HEK293 (cell line): ENCODE measurements around the gene EID3.

Source experiments
- CTCF ChIA-PET: fragments of 350-600 bp; formaldehyde crosslinking; extraction: SDS; loops from one replicate; lab custom pipeline; 2021; ENCODE audit warnings: antibody characterized with exemption; lab: Yijun Ruan, JAX
- POLR2A ChIA-PET: fragments of 300-600 bp; formaldehyde crosslinking; extraction: SDS; loops from one replicate; lab custom pipeline; 2020; ENCODE audit warnings: antibody characterized with exemption, inconsistent platforms; lab: Yijun Ruan, JAX
- H3K27ac ChIP-seq: fragments of 200-500 bp; sonication (Bioruptor generic); 2 replicates; pipeline ENCODE4 v1.5.1; 2014; ENCODE audit warnings: low read depth, low read length, control low read depth, inconsistent platforms; ENCODE audit errors: extremely low read depth
- H3K36me3 ChIP-seq, 2 experiments: fragments of 200-500 bp in 1 of 2; sonication (Bioruptor generic) in 1 of 2; 1 replicate in 1 of 2; 2 replicates in 1 of 2; pipeline ENCODE4 v1.5.1; 2014 to 2017; ENCODE audit warnings: inconsistent platforms in 2 of 2, low read length in 2 of 2; ENCODE audit not compliant: control insufficient read depth in 2 of 2, insufficient read depth in 1 of 2
- H3K4me1 ChIP-seq: fragments of 200-500 bp; sonication (Bioruptor generic); 2 replicates; pipeline ENCODE4 v1.5.1; 2014; ENCODE audit warnings: mild to moderate bottlenecking, low read length, inconsistent platforms; ENCODE audit not compliant: control insufficient read depth, insufficient read depth
- H3K4me3 ChIP-seq: 2 replicates; pipeline ENCODE4 v1.5.1; 2011; ENCODE audit warnings: low read depth, mild to moderate bottlenecking, control low read depth, low read length, moderate library complexity
- H3K9me3 ChIP-seq: fragments of 200-500 bp; sonication (Bioruptor generic); 2 replicates; pipeline ENCODE4 v1.5.1; 2014; ENCODE audit warnings: low read depth, low read length, inconsistent platforms; ENCODE audit not compliant: control insufficient read depth, insufficient read depth
- KLF7 ChIP-seq: fragments of 450-650 bp; formaldehyde crosslinking; IDR thresholded peaks from 2 replicates; pipeline ENCODE4 v1.5.1; 2016; ENCODE audit warnings: missing biosample characterization, missing genetic modification characterization, borderline replicate concordance
- ZBTB1 ChIP-seq: fragments of 450-650 bp; formaldehyde crosslinking; IDR thresholded peaks from 2 replicates; pipeline ENCODE4 v1.5.1; 2016; ENCODE audit warnings: missing biosample characterization, missing genetic modification characterization
- ZFP41 ChIP-seq: fragments of 450-650 bp; formaldehyde crosslinking; IDR thresholded peaks from 2 replicates; pipeline ENCODE4 v1.5.1; 2016; ENCODE audit warnings: missing biosample characterization, missing genetic modification characterization, borderline replicate concordance
- ZNF184 ChIP-seq: fragments of 450-650 bp; IDR thresholded peaks from 2 replicates; pipeline ENCODE4 v1.5.1; 2018; ENCODE audit warnings: missing biosample characterization, mild to moderate bottlenecking, missing genetic modification characterization
- ZNF19 ChIP-seq: fragments of 450-650 bp; formaldehyde crosslinking; IDR thresholded peaks from 2 replicates; pipeline ENCODE4; 2016; ENCODE audit warnings: missing biosample characterization, missing genetic modification characterization, low read depth
- ZNF24 ChIP-seq: fragments of 450-650 bp; formaldehyde crosslinking; IDR thresholded peaks from 2 replicates; pipeline ENCODE4 v1.5.1; 2016; ENCODE audit warnings: missing biosample characterization, missing genetic modification characterization
- ZNF274 ChIP-seq, 2 experiments: fragments of 200-500 bp in 1 of 2; fragments of 450-650 bp in 1 of 2; sonication (Bioruptor generic) in 1 of 2; formaldehyde crosslinking in 1 of 2; IDR thresholded peaks; 2 replicates each; pipeline versions ENCODE4 v1.5.1 to v1.6.1; 2014 to 2016; ENCODE audit warnings: borderline replicate concordance in 1 of 2, inconsistent platforms in 1 of 2, low read length in 1 of 2, missing biosample characterization in 1 of 2, missing genetic modification characterization in 1 of 2
- ZNF394 ChIP-seq: fragments of 450-650 bp; formaldehyde crosslinking; IDR thresholded peaks from 2 replicates; pipeline ENCODE4 v1.5.1; 2016; ENCODE audit warnings: missing biosample characterization, missing genetic modification characterization, mild to moderate bottlenecking, moderate library complexity, borderline replicate concordance
- ZNF404 ChIP-seq: fragments of 450-650 bp; formaldehyde crosslinking; IDR thresholded peaks from 2 replicates; pipeline ENCODE4 v1.5.1; 2017; ENCODE audit warnings: missing biosample characterization, missing genetic modification characterization
- ZNF514 ChIP-seq: fragments of 450-650 bp; formaldehyde crosslinking; IDR thresholded peaks from 2 replicates; pipeline ENCODE4 v1.5.1; 2016; ENCODE audit warnings: missing biosample characterization, missing genetic modification characterization
- ZNF560 ChIP-seq: fragments of 450-650 bp; formaldehyde crosslinking; IDR thresholded peaks from 2 replicates; pipeline ENCODE4 v1.5.1; 2017; ENCODE audit warnings: missing biosample characterization, missing genetic modification characterization, borderline replicate concordance
- ZNF561 ChIP-seq: fragments of 450-650 bp; IDR thresholded peaks from 2 replicates; pipeline ENCODE4 v1.5.1; 2018; ENCODE audit warnings: missing biosample characterization, missing genetic modification characterization, borderline replicate concordance
- ZNF677 ChIP-seq: fragments of 450-650 bp; IDR thresholded peaks from 2 replicates; pipeline ENCODE4 v1.5.0; 2018; ENCODE audit warnings: missing biosample characterization, mild to moderate bottlenecking, missing genetic modification characterization, moderate library complexity
- ZNF747 ChIP-seq: fragments of 450-650 bp; formaldehyde crosslinking; IDR thresholded peaks from 2 replicates; pipeline ENCODE4 v1.5.1; 2016; ENCODE audit warnings: missing biosample characterization, missing genetic modification characterization
- TF ChIP-seq, protein P1 (sequence below): fragments of 450-650 bp; formaldehyde crosslinking; IDR thresholded peaks from 2 replicates; pipeline ENCODE4 v1.5.1; 2016; ENCODE audit warnings: missing biosample characterization, missing genetic modification characterization
- TF ChIP-seq, protein P2 (sequence below): fragments of 450-650 bp; formaldehyde crosslinking; IDR thresholded peaks from 2 replicates; pipeline ENCODE4 v1.5.1; 2016; ENCODE audit warnings: missing biosample characterization, missing genetic modification characterization, borderline replicate concordance

The EID3 gene

DNA sequence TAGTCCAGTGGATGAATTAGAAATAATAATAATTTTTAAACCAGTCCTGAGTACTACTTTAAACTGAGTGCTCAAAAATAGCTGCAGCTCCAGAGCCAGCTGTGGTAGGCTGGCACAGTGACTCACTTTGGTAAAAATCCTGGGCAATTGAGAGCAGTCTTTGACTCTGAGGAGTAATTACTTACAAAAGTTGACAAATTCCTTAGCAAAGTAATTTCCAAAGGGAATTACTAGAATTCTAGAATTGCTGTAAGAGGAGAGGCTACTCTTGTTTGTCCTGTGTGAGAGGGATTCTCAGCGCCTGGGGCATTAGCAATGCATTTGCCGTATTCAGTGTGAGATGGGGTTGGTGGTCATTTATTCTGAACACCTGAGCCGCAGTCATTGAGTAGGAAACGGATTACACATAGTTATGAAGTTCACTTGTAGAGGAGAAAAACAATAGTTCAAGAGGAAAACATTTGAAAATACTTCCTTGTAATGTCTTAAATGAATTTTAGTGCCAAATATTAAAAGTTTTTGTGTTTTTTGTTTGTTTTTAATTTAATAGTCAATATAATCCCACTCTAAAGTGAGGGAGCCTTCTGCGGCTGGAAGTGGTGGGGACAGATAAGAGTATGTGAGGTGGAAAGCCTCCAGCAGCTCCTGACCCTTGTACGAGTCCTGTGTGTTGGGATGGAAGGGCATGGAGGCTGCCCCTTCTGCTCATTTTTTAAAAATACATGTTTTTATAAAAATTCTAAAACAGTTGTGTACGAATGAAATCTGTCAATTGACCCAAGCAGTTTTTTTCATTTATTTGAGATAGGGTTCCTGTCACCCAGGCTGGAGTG lies 41.9 kb downstream of the EID3 start:
- no peak for TF ChIP-seq ZNF514 (tag by site-specific recombination)
- TF ChIP-seq ZFP41 (tag by site-specific recombination), result no peak
- TF ChIP-seq ZNF394 (tag by site-specific recombination), result no peak
- TF ChIP-seq ZNF560, result no peak
- no peak for TF ChIP-seq ZNF561
- TF ChIP-seq ZNF274 (IDR thresholded peaks at IDR 0.05; ENCODE audit: low read length), result no peak
- TF ChIP-seq ZNF274 (tag by site-specific recombination; IDR thresholded peaks at IDR 0.05; ENCODE audit: borderline replicate concordance), result no peak
- no peak for TF ChIP-seq ZNF19 (tag by site-specific recombination)
- no peak for TF ChIP-seq ZNF184 (tag by site-specific recombination)
- no peak for TF ChIP-seq ZNF747 (tag by site-specific recombination)
- Histone ChIP-seq H3K27ac (no peak overlapping the region), H3K4me1 (no peaks in the 10 kb centered on the region), H3K36me3 (peaks cover 17 to 72% of the 10 kb centered on the region in 2 experiments), H3K9me3 (no peaks in the 10 kb centered on the region), H3K4me3 (no peak overlapping the region)
- CTCF ChIA-PET, result interaction anchor here (0.6 kb wide), 1 partner anchor 104 kb away, joined by 3 read pairs; no protein-coding TSS in a partner anchor
- POLR2A ChIA-PET, result no interaction called here

DNA sequence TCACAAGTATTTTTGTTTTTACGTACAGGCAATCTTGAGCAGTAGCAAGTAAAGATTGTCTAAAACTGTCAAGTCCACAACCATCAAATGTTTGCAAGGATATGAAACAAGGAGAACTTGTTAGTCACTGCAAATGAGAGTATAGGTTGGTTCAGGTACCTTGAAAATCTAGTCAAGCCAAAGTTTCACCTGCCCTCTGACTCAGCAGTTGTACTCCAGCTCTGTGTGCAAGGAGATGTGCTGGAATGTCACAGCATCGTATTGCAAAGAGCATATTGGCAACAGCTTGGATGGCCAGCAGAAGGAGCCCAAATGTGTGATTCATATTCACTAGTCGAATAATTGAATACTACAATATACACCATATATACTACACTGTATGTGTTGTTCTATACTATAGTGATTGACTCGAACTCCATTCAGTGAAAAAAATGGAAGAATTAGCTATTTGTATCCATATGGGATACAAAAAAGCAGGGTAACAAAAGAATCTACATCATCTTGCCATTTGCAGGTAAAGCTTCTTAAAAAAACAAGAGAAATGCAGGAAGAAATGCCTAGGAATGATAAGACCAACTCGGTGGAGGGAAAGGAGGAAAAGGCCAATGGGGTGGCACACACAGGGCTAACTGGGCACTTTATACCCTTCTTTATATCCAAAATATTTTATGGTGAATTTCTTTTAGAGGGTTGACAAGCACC lies 44.0 kb downstream of the EID3 start:
- ChIA-PET POLR2A (no interaction called here), CTCF (interaction anchor here (0.7 kb wide), 1 partner anchor 10 kb away, joined by 3 read pairs; no protein-coding TSS in a partner anchor)
- H3K27ac ChIP-seq, result no peak overlapping the region
- TF ChIP-seq, protein P1, sequence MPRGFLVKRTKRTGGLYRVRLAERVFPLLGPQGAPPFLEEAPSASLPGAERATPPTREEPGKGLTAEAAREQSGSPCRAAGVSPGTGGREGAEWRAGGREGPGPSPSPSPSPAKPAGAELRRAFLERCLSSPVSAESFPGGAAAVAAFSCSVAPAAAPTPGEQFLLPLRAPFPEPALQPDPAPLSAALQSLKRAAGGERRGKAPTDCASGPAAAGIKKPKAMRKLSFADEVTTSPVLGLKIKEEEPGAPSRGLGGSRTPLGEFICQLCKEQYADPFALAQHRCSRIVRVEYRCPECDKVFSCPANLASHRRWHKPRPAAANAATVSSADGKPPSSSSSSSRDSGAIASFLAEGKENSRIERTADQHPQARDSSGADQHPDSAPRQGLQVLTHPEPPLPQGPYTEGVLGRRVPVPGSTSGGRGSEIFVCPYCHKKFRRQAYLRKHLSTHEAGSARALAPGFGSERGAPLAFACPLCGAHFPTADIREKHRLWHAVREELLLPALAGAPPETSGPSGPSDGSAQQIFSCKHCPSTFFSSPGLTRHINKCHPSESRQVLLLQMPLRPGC (tag by site-specific recombination), result no peak
- TF ChIP-seq, protein P2, sequence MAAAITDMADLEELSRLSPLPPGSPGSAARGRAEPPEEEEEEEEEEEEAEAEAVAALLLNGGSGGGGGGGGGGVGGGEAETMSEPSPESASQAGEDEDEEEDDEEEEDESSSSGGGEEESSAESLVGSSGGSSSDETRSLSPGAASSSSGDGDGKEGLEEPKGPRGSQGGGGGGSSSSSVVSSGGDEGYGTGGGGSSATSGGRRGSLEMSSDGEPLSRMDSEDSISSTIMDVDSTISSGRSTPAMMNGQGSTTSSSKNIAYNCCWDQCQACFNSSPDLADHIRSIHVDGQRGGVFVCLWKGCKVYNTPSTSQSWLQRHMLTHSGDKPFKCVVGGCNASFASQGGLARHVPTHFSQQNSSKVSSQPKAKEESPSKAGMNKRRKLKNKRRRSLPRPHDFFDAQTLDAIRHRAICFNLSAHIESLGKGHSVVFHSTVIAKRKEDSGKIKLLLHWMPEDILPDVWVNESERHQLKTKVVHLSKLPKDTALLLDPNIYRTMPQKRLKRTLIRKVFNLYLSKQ (tag by site-specific recombination), result no peak
- TF ChIP-seq ZNF677, result no peak
- no peak for TF ChIP-seq KLF7
- no peak for TF ChIP-seq ZBTB1 (tag by site-specific recombination)
- TF ChIP-seq ZNF404 (tag by site-specific recombination), result no peak
- no peak for TF ChIP-seq ZNF24 (tag by site-specific recombination)
- H3K4me3 ChIP-seq, result no peak overlapping the region
- H3K36me3 ChIP-seq, result peaks cover 17 to 72% of the 10 kb centered on the region in 2 experiments; a peak in 2 of 3 replicates
- no peaks in the 10 kb centered on the region for H3K4me1 ChIP-seq
- no peaks in the 10 kb centered on the region for H3K9me3 ChIP-seq
